Measurements from ENCODE around the gene ASIC2.

The ASIC2 gene

DNA sequence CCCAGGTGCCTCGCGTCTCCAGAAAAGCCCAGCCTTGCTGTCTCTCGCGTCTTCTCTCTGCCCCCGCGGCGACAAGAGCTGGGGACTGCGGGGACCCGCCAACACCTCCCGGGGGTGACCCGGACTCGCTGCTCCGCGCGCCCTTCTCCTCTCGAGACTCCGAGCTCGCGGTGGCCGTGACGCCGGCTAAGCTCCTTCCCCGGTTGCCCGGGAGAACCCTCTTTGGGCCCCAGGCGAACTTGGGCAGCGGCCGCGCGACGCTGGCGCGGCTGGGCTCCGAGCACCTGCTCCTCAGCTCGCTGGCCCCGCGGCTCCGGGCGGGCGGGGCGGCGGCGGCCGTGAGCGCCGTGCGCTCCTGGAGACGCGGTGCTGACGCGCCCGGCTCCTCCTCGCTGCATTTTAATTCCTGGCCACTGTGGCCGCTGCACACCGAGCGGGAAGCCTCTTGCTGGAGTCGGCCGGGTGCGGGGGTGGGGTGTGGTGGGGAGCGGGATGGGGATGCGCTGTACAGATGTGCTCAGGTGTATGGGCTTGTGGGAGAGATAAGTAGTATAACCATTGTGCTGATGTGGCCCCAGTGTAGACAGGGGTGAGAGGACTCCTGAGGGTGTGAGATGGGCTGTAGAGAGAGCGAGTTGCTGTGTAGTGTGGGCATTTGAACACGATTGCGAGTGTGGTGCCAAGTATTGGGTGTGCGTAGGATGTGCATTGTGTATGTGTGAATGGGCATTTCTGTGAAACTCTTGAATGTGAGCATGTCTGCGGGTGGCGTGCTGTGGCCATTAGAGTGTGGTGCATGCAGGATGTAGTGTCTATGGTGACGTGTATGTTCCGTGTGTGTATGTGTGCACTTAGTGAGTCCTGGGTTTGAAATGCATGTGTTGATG, at the start of gene ASIC2:
TSS of gene ASIC2 (minus strand) at position 315 of the 887 bp plus-strand sequence.
- peak within 1 kb of the TSS; percentile 87 for H3K27ac ChIP-seq
- peaks cover 11% of the 10 kb centered on the region; the same call in 1 of the 2 replicates for H4K20me1 ChIP-seq
- peak within 1 kb of the TSS; percentile 86 for H3K9ac ChIP-seq
- no peak for TF ChIP-seq Cebpa-rat (IDR thresholded peaks at IDR 0.05)
- H3K4me1 ChIP-seq, result peaks cover 73% of the 10 kb centered on the region
- H3K9me3 ChIP-seq, result no peaks in the 10 kb centered on the region
- H3K27me3 ChIP-seq, result no peaks in the 10 kb centered on the region
- H3K4me2 ChIP-seq, result peak within 1 kb of the TSS; percentile 97
- peak within 1 kb of the TSS; percentile 85 for H3K4me3 ChIP-seq
- peaks cover 1% of the 10 kb centered on the region; the same call in 1 of the 2 replicates for H3K36me3 ChIP-seq

DNA sequence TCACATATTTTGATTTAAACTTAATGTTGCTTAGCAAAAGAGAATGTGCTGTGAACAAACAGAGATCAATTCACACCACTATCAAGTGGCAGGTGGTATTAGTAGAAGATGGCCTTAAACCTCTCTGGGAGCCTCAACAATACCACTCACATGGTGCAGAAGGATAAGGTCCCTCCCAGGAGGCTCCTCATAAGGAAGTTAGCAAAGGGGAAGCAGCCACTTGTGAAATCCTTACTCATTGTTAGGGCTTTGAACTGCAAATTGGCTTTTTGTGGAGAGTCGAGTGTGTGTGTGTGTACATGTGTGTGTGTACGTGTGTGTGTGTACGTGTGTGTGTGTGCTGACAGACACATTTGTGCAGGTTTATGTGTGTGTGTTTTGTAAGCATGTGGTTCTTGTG, 48.9 kb upstream of the ASIC2 start:
- no peak overlapping the region for H3K4me3 ChIP-seq
- no peaks in the 10 kb centered on the region for H3K27me3 ChIP-seq
- no peak overlapping the region for H3K27ac ChIP-seq
- peak overlapping the region; percentile 35 for H3K4me2 ChIP-seq
- no peak for TF ChIP-seq Cebpa-rat (IDR thresholded peaks at IDR 0.05)
- no peaks in the 10 kb centered on the region for H3K9me3 ChIP-seq
- H3K9ac ChIP-seq, result no peak overlapping the region
- H4K20me1 ChIP-seq, result no peaks in the 10 kb centered on the region
- H3K36me3 ChIP-seq, result no peaks in the 10 kb centered on the region
- H3K4me1 ChIP-seq, result peaks cover 10% of the 10 kb centered on the region

GRCh38 chr17:33338242-33338641, 45.1 kb upstream of the ASIC2 start:
- no peaks in the 10 kb centered on the region for H3K27me3 ChIP-seq
- H3K9ac ChIP-seq, result no peak overlapping the region
- H3K36me3 ChIP-seq, result no peaks in the 10 kb centered on the region
- H3K4me1 ChIP-seq, result peaks cover 10% of the 10 kb centered on the region
- H3K4me2 ChIP-seq, result no peak overlapping the region
- no peak overlapping the region for H3K27ac ChIP-seq
- no peaks in the 10 kb centered on the region for H3K9me3 ChIP-seq
- TF ChIP-seq Cebpa-rat (IDR thresholded peaks at IDR 0.05), result no peak
- H3K4me3 ChIP-seq, result no peak overlapping the region
- H4K20me1 ChIP-seq, result no peaks in the 10 kb centered on the region

GRCh38 chr17:33335491-33336173, 42.5 kb upstream of the ASIC2 start:
- H3K4me1 ChIP-seq, result no peaks in the 10 kb centered on the region
- H3K4me3 ChIP-seq, result no peak overlapping the region
- no peak overlapping the region for H3K27ac ChIP-seq
- H3K36me3 ChIP-seq, result no peaks in the 10 kb centered on the region
- no peak for TF ChIP-seq Cebpa-rat (IDR thresholded peaks at IDR 0.05)
- no peak overlapping the region for H3K4me2 ChIP-seq
- H3K9me3 ChIP-seq, result no peaks in the 10 kb centered on the region
- no peak overlapping the region for H3K9ac ChIP-seq
- no peaks in the 10 kb centered on the region for H4K20me1 ChIP-seq
- no peaks in the 10 kb centered on the region for H3K27me3 ChIP-seq

- no peak overlapping the region for H3K9ac ChIP-seq
Measured at GRCh38 chr17:33334703-33335102, 41.6 kb upstream of the ASIC2 start.

GRCh38 chr17:33330877-33331276, 37.8 kb upstream of the ASIC2 start:
- no peak overlapping the region for H3K4me2 ChIP-seq
- H3K4me3 ChIP-seq, result no peak overlapping the region
- H3K27me3 ChIP-seq, result no peaks in the 10 kb centered on the region
- no peak overlapping the region for H3K9ac ChIP-seq
- no peak overlapping the region for H3K27ac ChIP-seq
- no peaks in the 10 kb centered on the region for H4K20me1 ChIP-seq
- H3K36me3 ChIP-seq, result no peaks in the 10 kb centered on the region
- no peaks in the 10 kb centered on the region for H3K4me1 ChIP-seq
- no peaks in the 10 kb centered on the region for H3K9me3 ChIP-seq
- no peak for TF ChIP-seq Cebpa-rat (IDR thresholded peaks at IDR 0.05)

More at GRCh38 chr17:33334703-33335102, 41.6 kb upstream of the ASIC2 start:
- H3K27me3 ChIP-seq, result no peaks in the 10 kb centered on the region
- no peak overlapping the region for H3K27ac ChIP-seq
- no peak overlapping the region for H3K4me3 ChIP-seq
- no peaks in the 10 kb centered on the region for H3K9me3 ChIP-seq
- H3K36me3 ChIP-seq, result no peaks in the 10 kb centered on the region
- H3K4me2 ChIP-seq, result no peak overlapping the region
- H4K20me1 ChIP-seq, result no peaks in the 10 kb centered on the region
- no peak for TF ChIP-seq Cebpa-rat (IDR thresholded peaks at IDR 0.05)
- no peaks in the 10 kb centered on the region for H3K4me1 ChIP-seq

DNA sequence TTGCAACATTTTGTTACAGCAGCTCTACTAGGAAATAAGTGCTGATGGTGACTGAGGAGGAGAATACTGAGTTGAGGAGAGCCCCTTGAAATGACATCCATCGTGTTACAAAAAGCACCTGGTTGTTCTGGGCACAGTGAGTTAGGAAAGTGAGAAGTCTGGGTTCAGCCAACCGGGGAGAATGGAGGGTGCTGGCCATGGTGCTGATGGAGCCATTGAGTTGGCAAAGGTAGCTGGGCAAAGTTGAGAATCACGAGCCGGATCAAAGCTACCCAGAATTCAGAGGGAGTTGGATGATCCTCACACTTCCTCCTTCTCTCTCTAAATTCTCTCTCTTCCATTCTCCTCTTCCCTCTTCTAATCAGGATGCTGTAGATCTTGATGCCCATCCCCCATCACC, 35.0 kb upstream of the ASIC2 start:
- Histone ChIP-seq H3K36me3 (no peaks in the 10 kb centered on the region), H3K4me2 (no peak overlapping the region), H3K27me3 (no peaks in the 10 kb centered on the region), H3K4me1 (no peaks in the 10 kb centered on the region), H3K9ac (no peak overlapping the region), H4K20me1 (no peaks in the 10 kb centered on the region), H3K27ac (no peak overlapping the region), H3K4me3 (no peak overlapping the region), H3K9me3 (no peaks in the 10 kb centered on the region)
- no peak for TF ChIP-seq Cebpa-rat (IDR thresholded peaks at IDR 0.05)

DNA sequence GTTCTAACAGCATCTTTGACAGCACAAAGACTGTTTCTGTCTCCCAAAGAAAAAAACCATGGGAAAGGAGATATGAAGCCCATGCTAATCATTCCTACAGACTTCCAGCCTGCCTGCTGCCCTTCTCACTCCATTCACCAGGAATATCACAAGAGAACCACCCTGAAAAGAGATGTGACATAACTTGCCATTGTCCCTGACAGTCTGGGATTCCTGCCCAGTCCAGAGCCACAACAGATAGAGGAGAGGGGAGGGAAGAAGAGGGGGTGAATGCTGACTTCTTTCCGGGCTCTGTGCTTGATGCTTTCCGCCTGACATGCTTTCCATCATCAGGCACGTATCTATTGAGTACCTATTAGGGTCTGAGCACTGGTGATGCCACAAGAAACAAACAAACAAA, 31.6 kb upstream of the ASIC2 start:
- Histone ChIP-seq H3K9me3 (no peaks in the 10 kb centered on the region), H3K27me3 (no peaks in the 10 kb centered on the region), H3K4me1 (no peaks in the 10 kb centered on the region), H3K36me3 (no peaks in the 10 kb centered on the region), H4K20me1 (no peaks in the 10 kb centered on the region), H3K4me2 (no peak overlapping the region), H3K4me3 (no peak overlapping the region), H3K27ac (no peak overlapping the region), H3K9ac (no peak overlapping the region)
- no peak for TF ChIP-seq Cebpa-rat (IDR thresholded peaks at IDR 0.05)

- no peaks in the 10 kb centered on the region for H4K20me1 ChIP-seq
- no peaks in the 10 kb centered on the region for H3K27me3 ChIP-seq
- no peaks in the 10 kb centered on the region for H3K36me3 ChIP-seq
- H3K9ac ChIP-seq, result no peak overlapping the region
- H3K4me3 ChIP-seq, result no peak overlapping the region
- H3K27ac ChIP-seq, result no peak overlapping the region
- no peak for TF ChIP-seq Cebpa-rat (IDR thresholded peaks at IDR 0.05)
- no peak overlapping the region for H3K4me2 ChIP-seq
- no peaks in the 10 kb centered on the region for H3K4me1 ChIP-seq
- no peaks in the 10 kb centered on the region for H3K9me3 ChIP-seq
Measured at GRCh38 chr17:33322063-33322462, 29.0 kb upstream of the ASIC2 start.

DNA sequence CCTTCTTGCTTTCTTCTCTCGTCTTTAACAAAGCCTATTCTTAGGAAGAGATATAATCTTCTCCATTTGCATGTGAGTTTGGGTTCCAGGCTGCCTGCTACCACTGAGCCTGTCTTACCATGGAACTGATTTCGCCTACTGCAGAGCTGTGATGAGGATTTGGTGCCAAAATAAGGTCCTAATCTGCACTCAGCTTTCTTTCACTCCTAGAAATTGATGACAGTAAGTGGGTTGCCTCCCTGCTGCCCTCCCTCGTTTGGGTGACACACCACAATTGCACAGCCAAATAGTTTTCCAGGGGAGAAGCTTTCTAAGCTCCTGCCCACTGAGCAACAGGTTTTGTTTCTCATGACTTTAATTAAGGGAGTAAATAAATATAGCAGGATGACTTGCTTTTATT, 25.1 kb upstream of the ASIC2 start:
- no peaks in the 10 kb centered on the region for H3K27me3 ChIP-seq
- no peaks in the 10 kb centered on the region for H4K20me1 ChIP-seq
- H3K4me2 ChIP-seq, result no peak overlapping the region
- H3K4me1 ChIP-seq, result peaks cover 19% of the 10 kb centered on the region
- no peak overlapping the region for H3K27ac ChIP-seq
- no peak for TF ChIP-seq Cebpa-rat (IDR thresholded peaks at IDR 0.05)
- no peaks in the 10 kb centered on the region for H3K36me3 ChIP-seq
- H3K9me3 ChIP-seq, result no peaks in the 10 kb centered on the region
- no peak overlapping the region for H3K4me3 ChIP-seq
- no peak overlapping the region for H3K9ac ChIP-seq
